Endothelial cell of umbilical vein (primary cell): ENCODE results near the gene TNIK. TPM values are rescaled to one million over a fixed set of nuclear protein-coding genes. Genes with fewer than 3 reads are reported as not detected.

ENCODE experiments used
- BruUV-seq: library from RNA; stranded (reverse); fragments of 400-500 nt; replicated peaks from 2 replicates; lab custom pipeline; 2021; lab: Mats Ljungman, UMichigan
- CTCF ChIA-PET: fragments of 300-600, 350-600 bp; sonication (Branson Sonifier 250); formaldehyde crosslinking; loops from one replicate; lab custom pipeline; 2021; ENCODE audit warnings: antibody characterized with exemption, inconsistent platforms; lab: Charles Lee
- POLR2A ChIA-PET: fragments of 300-600, 350-600 bp; sonication (Branson Sonifier 250); formaldehyde crosslinking; loops from one replicate; lab custom pipeline; 2021; ENCODE audit warnings: antibody characterized with exemption, inconsistent platforms; lab: Charles Lee
- DNase-seq: peaks from one replicate; pipeline ENCODE4 v3.0.0-alpha.2; 2011; ENCODE audit warnings: low read depth, low spot score
- FAIRE-seq: peaks from 2 replicates; lab custom pipeline; 2011; peaks lifted over from hg19 to GRCh38; lab: Jason Lieb, UNC
- H2AFZ ChIP-seq: 2 replicates; pipeline ENCODE4 v1.6.0; 2012; ENCODE audit warnings: low read depth, low read length, control low read depth, inconsistent platforms
- H3K27ac ChIP-seq: 2 replicates; pipeline ENCODE4 v1.5.1; 2011; ENCODE audit warnings: low read depth, mild to moderate bottlenecking, control low read depth, low read length, moderate library complexity; ENCODE audit not compliant: insufficient read depth
- H3K27me3 ChIP-seq, 2 experiments: 2 replicates each; pipeline versions ENCODE4 v1.6.0 to v1.6.1; 2011; ENCODE audit warnings: low read length in 2 of 2, mixed read lengths in 1 of 2; ENCODE audit not compliant: control insufficient read depth in 2 of 2, insufficient read depth in 2 of 2
- H3K36me3 ChIP-seq, 2 experiments: 2 replicates in 1 of 2; 3 replicates in 1 of 2; pipeline ENCODE4 v1.5.1; 2011; ENCODE audit warnings: low read length in 2 of 2, mild to moderate bottlenecking in 1 of 2, moderate library complexity in 1 of 2; ENCODE audit not compliant: control insufficient read depth in 2 of 2, insufficient read depth in 2 of 2; ENCODE audit errors: extremely low read depth in 1 of 2
- H3K4me1 ChIP-seq: 3 replicates; pipeline ENCODE4 v1.5.1; 2011; ENCODE audit warnings: mild to moderate bottlenecking, low read length; ENCODE audit not compliant: control insufficient read depth, insufficient read depth; ENCODE audit errors: extremely low read depth
- H3K4me2 ChIP-seq: 2 replicates; pipeline ENCODE4 v1.6.1; 2011; ENCODE audit warnings: low read length, control low read depth, mixed read lengths; ENCODE audit not compliant: insufficient read depth
- H3K4me3 ChIP-seq, 3 experiments: fragments of 200-600 bp in 1 of 3; sonication (generic), shearing (Covaris generic) in 1 of 3; replicated peaks in 1 of 3; 2 replicates each; pipeline ENCODE4 v1.5.1; 2011 to 2016; ENCODE audit warnings: control low read depth in 3 of 3, low read length in 3 of 3, mild to moderate bottlenecking in 2 of 3, inconsistent platforms in 1 of 3, low read depth in 1 of 3, moderate library complexity in 1 of 3; ENCODE audit not compliant: insufficient read depth in 1 of 3
- H3K79me2 ChIP-seq: 2 replicates; pipeline ENCODE4 v1.6.0; 2012; ENCODE audit warnings: low read length, inconsistent platforms; ENCODE audit not compliant: control insufficient read depth, insufficient read depth
- H3K9ac ChIP-seq: replicated peaks from 2 replicates; pipeline ENCODE3; 2011; ENCODE audit warnings: low read length, control low read depth; ENCODE audit not compliant: insufficient read depth; ENCODE audit errors: extremely low read depth
- H3K9me1 ChIP-seq: replicated peaks from 3 replicates; pipeline ENCODE4 v1.6.0; 2011; ENCODE audit warnings: mild to moderate bottlenecking, low read length; ENCODE audit not compliant: control insufficient read depth, insufficient read depth; ENCODE audit errors: extremely low read depth
- H3K9me3 ChIP-seq: replicated peaks from 2 replicates; pipeline ENCODE4 v1.5.1; 2012; ENCODE audit warnings: low read length, inconsistent platforms; ENCODE audit not compliant: control insufficient read depth, insufficient read depth
- H4K20me1 ChIP-seq: replicated peaks from 2 replicates; pipeline ENCODE3; 2011; ENCODE audit warnings: mild to moderate bottlenecking, low read length; ENCODE audit not compliant: control insufficient read depth, insufficient read depth; ENCODE audit errors: extremely low read depth
- EZH2 ChIP-seq: IDR thresholded peaks from 2 replicates; pipeline ENCODE4 v1.6.1; 2012; ENCODE audit warnings: borderline replicate concordance, low read depth, mild to moderate bottlenecking, moderate library complexity, low read length, inconsistent platforms; ENCODE audit not compliant: severe bottlenecking
- FOS ChIP-seq: IDR thresholded peaks from 2 replicates; pipeline ENCODE4 v1.6.1; 2011; ENCODE audit warnings: mild to moderate bottlenecking, low read length, moderate library complexity, borderline replicate concordance; ENCODE audit not compliant: insufficient read depth
- GATA2 ChIP-seq: IDR thresholded peaks from 2 replicates; pipeline ENCODE4 v1.7.0; 2011; ENCODE audit warnings: low read depth, mild to moderate bottlenecking, moderate library complexity, mixed read lengths, low read length; ENCODE audit not compliant: insufficient read length, insufficient read depth
- JUN ChIP-seq: IDR thresholded peaks from 2 replicates; pipeline ENCODE4 v1.6.1; 2011; ENCODE audit warnings: borderline replicate concordance, low read depth; ENCODE audit not compliant: insufficient read length, insufficient read depth
- MYC ChIP-seq: IDR thresholded peaks from one replicate; pipeline ENCODE4 v1.6.1; 2011; ENCODE audit warnings: mild to moderate bottlenecking, low read depth, low read length
- POLR2A ChIP-seq: IDR thresholded peaks from 2 replicates; pipeline ENCODE4 v1.6.1; 2012; ENCODE audit warnings: low read depth, mild to moderate bottlenecking, control low read depth, low read length
- POLR2AphosphoS5 ChIP-seq: IDR thresholded peaks from 2 replicates; pipeline ENCODE4 v1.6.1; 2012; ENCODE audit warnings: low read depth, mild to moderate bottlenecking, control low read depth, low read length, moderate library complexity; ENCODE audit not compliant: insufficient read depth
- dilution Hi-C: fragments of 300-500 bp; cut with MboI; formaldehyde crosslinking; loops from one replicate; pipeline ENCODE4 v1.15.0; 2019; ENCODE audit warnings: low sequenced_read_pairs; ENCODE audit not compliant: extremely low pct_ligation_motif_present
- intact Hi-C: fragments of 100-400 bp; cut with micrococcal nuclease; formaldehyde crosslinking; loops from one replicate; pipeline ENCODE4 v1.10.0; 2022
- polyA plus RNA-seq, 4 experiments: library from polyadenylated mRNA; depleted of rRNA in 3 of 4; stranded (reverse) in 3 of 4; unstranded in 1 of 4; fragments of >200 nt; gene quantifications; 2 replicates each; pipeline versions ENCODE4 v1.2.1 to v1.2.3, GENCODE V29; 2011 to 2012; ENCODE audit warnings: missing spikeins in 1 of 4
- total RNA-seq: library from RNA; stranded (reverse); gene quantifications from 2 replicates; pipeline ENCODE4 v1.2.3, GENCODE V29; 2021
- TF ChIP-seq, protein P1 (sequence below), 2 donors: IDR thresholded peaks; 1 replicate in 1 of 2; 2 replicates in 1 of 2; pipeline ENCODE4 v1.5.1; 2011; ENCODE audit warnings: low read length in 2 of 2, mild to moderate bottlenecking in 2 of 2, moderate library complexity in 2 of 2, control low read depth in 1 of 2, inconsistent platforms in 1 of 2, low read depth in 1 of 2; ENCODE audit not compliant: insufficient read depth in 1 of 2; ENCODE audit errors: extremely low read depth in 1 of 2
- TF ChIP-seq, protein P2 (sequence below): IDR thresholded peaks from 2 replicates; pipeline ENCODE4 v1.6.1; 2011; ENCODE audit not compliant: insufficient read depth, insufficient read length

TNIK gene
- total and polyA plus RNA-seq, 2 donors (not counting 3 experiments of a cell fraction or from before 2014, with no cell fraction given), result 10.9 to 39.7 TPM

DNA sequence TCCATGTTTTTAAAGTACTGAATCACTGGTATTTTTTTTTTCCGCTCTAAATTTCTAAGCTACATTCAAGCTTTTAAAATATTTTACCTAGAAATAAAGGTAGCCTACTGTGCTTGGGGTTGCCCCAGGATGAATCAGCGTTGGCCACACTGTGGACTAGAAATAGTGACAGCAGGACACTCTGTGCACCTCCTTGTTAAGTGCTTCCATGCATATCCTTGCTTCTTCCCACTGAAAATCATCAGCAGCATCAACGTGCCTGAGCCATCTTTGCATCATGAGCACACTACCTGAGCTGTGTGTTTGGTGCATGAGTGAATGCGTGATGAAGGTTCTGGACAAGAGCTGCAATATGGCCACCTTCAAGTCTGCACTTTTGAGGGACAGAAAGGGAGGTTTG is 291.7 kb downstream of the TNIK start:
- no peak overlapping the region for H3K9ac ChIP-seq
- ChIA-PET CTCF (interaction anchor here (1.0 to 1.3 kb wide), 3 partner anchors 13 to 293 kb away, joined by 3 to 4 read pairs (median 3); no protein-coding TSS in a partner anchor), POLR2A (interaction anchor here (0.6 kb wide), 1 partner anchor 313 kb away, joined by 3 read pairs; no protein-coding TSS in a partner anchor)
- no peaks in the 10 kb centered on the region for H4K20me1 ChIP-seq
- no peak for DNase-seq
- no peaks in the 10 kb centered on the region for H3K79me2 ChIP-seq
- no peaks in the 10 kb centered on the region for H3K4me1 ChIP-seq
- H3K9me1 ChIP-seq, result no peaks in the 10 kb centered on the region
- H3K9me3 ChIP-seq, result no peaks in the 10 kb centered on the region
- dilution Hi-C loops, result no loop called here
- H3K4me3 ChIP-seq, result no peak overlapping the region
- H3K27ac ChIP-seq, result no peak overlapping the region
- no peak overlapping the region for H2AFZ ChIP-seq
- BruUV-seq, result no TSS peak
- H3K27me3 ChIP-seq, result no peaks in the 10 kb centered on the region
- H3K36me3 ChIP-seq, result peaks cover 2% of the 10 kb centered on the region in 2 experiments
- H3K4me2 ChIP-seq, result no peak overlapping the region
- TF ChIP-seq, protein P1, sequence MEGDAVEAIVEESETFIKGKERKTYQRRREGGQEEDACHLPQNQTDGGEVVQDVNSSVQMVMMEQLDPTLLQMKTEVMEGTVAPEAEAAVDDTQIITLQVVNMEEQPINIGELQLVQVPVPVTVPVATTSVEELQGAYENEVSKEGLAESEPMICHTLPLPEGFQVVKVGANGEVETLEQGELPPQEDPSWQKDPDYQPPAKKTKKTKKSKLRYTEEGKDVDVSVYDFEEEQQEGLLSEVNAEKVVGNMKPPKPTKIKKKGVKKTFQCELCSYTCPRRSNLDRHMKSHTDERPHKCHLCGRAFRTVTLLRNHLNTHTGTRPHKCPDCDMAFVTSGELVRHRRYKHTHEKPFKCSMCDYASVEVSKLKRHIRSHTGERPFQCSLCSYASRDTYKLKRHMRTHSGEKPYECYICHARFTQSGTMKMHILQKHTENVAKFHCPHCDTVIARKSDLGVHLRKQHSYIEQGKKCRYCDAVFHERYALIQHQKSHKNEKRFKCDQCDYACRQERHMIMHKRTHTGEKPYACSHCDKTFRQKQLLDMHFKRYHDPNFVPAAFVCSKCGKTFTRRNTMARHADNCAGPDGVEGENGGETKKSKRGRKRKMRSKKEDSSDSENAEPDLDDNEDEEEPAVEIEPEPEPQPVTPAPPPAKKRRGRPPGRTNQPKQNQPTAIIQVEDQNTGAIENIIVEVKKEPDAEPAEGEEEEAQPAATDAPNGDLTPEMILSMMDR (IDR thresholded peaks at IDR 0.05; ENCODE audit: extremely low read depth in 1 of 2, insufficient read depth in 1 of 2, low read depth in 1 of 2, low read length in 2 of 2), result no peak
- TF ChIP-seq POLR2AphosphoS5, result no peak
- TF ChIP-seq EZH2, result no peak
- TF ChIP-seq GATA2, result no peak
- TF ChIP-seq, protein P2, sequence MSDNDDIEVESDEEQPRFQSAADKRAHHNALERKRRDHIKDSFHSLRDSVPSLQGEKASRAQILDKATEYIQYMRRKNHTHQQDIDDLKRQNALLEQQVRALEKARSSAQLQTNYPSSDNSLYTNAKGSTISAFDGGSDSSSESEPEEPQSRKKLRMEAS, result no peak
- no peak for TF ChIP-seq JUN
- no peak for TF ChIP-seq POLR2A
- TF ChIP-seq MYC, result no peak
- no peak for TF ChIP-seq FOS
- no peak for FAIRE-seq
- intact Hi-C loops, result no loop called here
